ENCODE results near the gene SLC41A1. TPM values are rescaled to one million over a fixed set of nuclear protein-coding genes. Genes with fewer than 3 reads are reported as not detected.
A peak's percentile ranks its signal among the peaks of the same experiment; 100 is the strongest.

SLC41A1 gene
- total and polyA plus RNA-seq, 4 experiments from 2014 or later = 9.1 to 26.3 (median 20.2) TPM

- POLR2A ChIA-PET (ENCODE audit: partially characterized antibody) = no interaction called here
- no peak for DNase-seq
Measured at GRCh38 chr1:205851993-205852392, 39.0 kb upstream of the SLC41A1 start.

GRCh38 chr1:205849619-205850355, 36.8 kb upstream of the SLC41A1 start, which contains the start of gene PM20D1:
TSS of gene PM20D1 (minus strand) at chr1:205850132. CDS start at chr1:205850072, 60 bp downstream.
- CTCF ChIA-PET (ENCODE audit: partially characterized antibody) = interaction anchor here (1.0 to 1.9 kb wide), 4 partner anchors 9 to 127 kb away, joined by 3 to 9 read pairs (median 4); no protein-coding TSS in a partner anchor
- Histone ChIP-seq H3K27me3 (ENCODE audit: insufficient read depth, low read length) (no peaks in the 10 kb centered on the region), H3K4me1 (ENCODE audit: insufficient read depth, low read length) (no peaks in the 10 kb centered on the region), H3K4me3 (ENCODE audit: low read length in 2 of 2) (peak within 1 kb of the TSS in 1 of 2 donors; percentile 28), H3K9me3 (ENCODE audit: control insufficient read depth in 1 of 2, low read length in 2 of 2) (no peaks in the 10 kb centered on the region), H3K36me3 (ENCODE audit: insufficient read depth, low read length) (no peaks in the 10 kb centered on the region), H3K27ac (ENCODE audit: low read depth, low read length) (no peak within 1 kb of the TSS)
- intact Hi-C loops (cut with micrococcal nuclease) = loop anchor here (1.0 kb wide), 1 partner anchor 36 kb away; the partner anchor contains the start of gene SLC41A1
- peaks cover 0 to 2% (median 0%) of the 10 kb centered on the region in 8 donors for H3K9me3 Mint-ChIP-seq
- DNase-seq = peak; percentile 82 to 93 (median 89)
- POLR2A ChIA-PET (ENCODE audit: partially characterized antibody) = interaction anchor here (1.4 to 1.8 kb wide), 7 partner anchors 9 to 100 kb away, joined by 4 to 9 read pairs (median 6); partner anchors contain the start of genes NUCKS1, RAB29 and SLC41A1
- no peaks in the 10 kb centered on the region for H3K27me3 Mint-ChIP-seq
- H3K36me3 Mint-ChIP-seq = peaks cover 2 to 4% of the 10 kb centered on the region in 2 donors
- H3K4me3 Mint-ChIP-seq = peak within 1 kb of the TSS; percentile 91 to 96 (median 93)
- peaks cover 7 to 16% (median 8%) of the 10 kb centered on the region in 4 donors for H3K4me1 Mint-ChIP-seq
- peak within 1 kb of the TSS; percentile 70 to 98 (median 94) for H3K27ac Mint-ChIP-seq

More at GRCh38 chr1:205851993-205852392, 39.0 kb upstream of the SLC41A1 start:
- Mint-ChIP-seq H3K27ac (no peak overlapping the region), H3K27me3 (no peaks in the 10 kb centered on the region), H3K36me3 (peaks cover 0 to 2% of the 10 kb centered on the region in 2 donors), H3K9me3 (peaks cover 3 to 18% (median 12%) of the 10 kb centered on the region in 8 donors), H3K4me1 (peaks cover 7 to 16% (median 8%) of the 10 kb centered on the region in 4 donors), H3K4me3 (no peak overlapping the region)
- Histone ChIP-seq H3K4me1 (ENCODE audit: insufficient read depth, low read length) (no peaks in the 10 kb centered on the region), H3K9me3 (ENCODE audit: control insufficient read depth in 1 of 2, low read length in 2 of 2) (no peaks in the 10 kb centered on the region), H3K27me3 (ENCODE audit: insufficient read depth, low read length) (no peaks in the 10 kb centered on the region), H3K4me3 (ENCODE audit: low read length in 2 of 2) (no peak overlapping the region), H3K36me3 (ENCODE audit: insufficient read depth, low read length) (no peaks in the 10 kb centered on the region), H3K27ac (ENCODE audit: low read depth, low read length) (no peak overlapping the region)
- intact Hi-C loops (cut with micrococcal nuclease) = no loop called here
- CTCF ChIA-PET (ENCODE audit: partially characterized antibody) = no interaction called here

- Mint-ChIP-seq H3K27ac (peak overlapping the region in 2 of 7 donors; percentile 22 to 60), H3K4me3 (no peak overlapping the region), H3K4me1 (no peaks in the 10 kb centered on the region), H3K27me3 (no peaks in the 10 kb centered on the region), H3K36me3 (peaks cover 4 to 12% of the 10 kb centered on the region in 2 donors), H3K9me3 (no peaks in the 10 kb centered on the region)
- Histone ChIP-seq H3K9me3 (ENCODE audit: control insufficient read depth in 1 of 2, low read length in 2 of 2) (no peaks in the 10 kb centered on the region), H3K4me1 (ENCODE audit: insufficient read depth, low read length) (no peaks in the 10 kb centered on the region), H3K36me3 (ENCODE audit: insufficient read depth, low read length) (no peaks in the 10 kb centered on the region), H3K27me3 (ENCODE audit: insufficient read depth, low read length) (no peaks in the 10 kb centered on the region), H3K27ac (ENCODE audit: low read depth, low read length) (no peak overlapping the region), H3K4me3 (ENCODE audit: low read length in 2 of 2) (no peak overlapping the region)
- intact Hi-C loops (cut with micrococcal nuclease) = no loop called here
- POLR2A ChIA-PET (ENCODE audit: partially characterized antibody) = no interaction called here
- no peak for DNase-seq
- CTCF ChIA-PET (ENCODE audit: partially characterized antibody) = no interaction called here
Measured at GRCh38 chr1:205843036-205843859, 30.2 kb upstream of the SLC41A1 start.

GRCh38 chr1:205842229-205842628, 29.2 kb upstream of the SLC41A1 start:
- CTCF ChIA-PET (ENCODE audit: partially characterized antibody) = no interaction called here
- Histone ChIP-seq H3K9me3 (ENCODE audit: control insufficient read depth in 1 of 2, low read length in 2 of 2) (no peaks in the 10 kb centered on the region), H3K27me3 (ENCODE audit: insufficient read depth, low read length) (no peaks in the 10 kb centered on the region), H3K36me3 (ENCODE audit: insufficient read depth, low read length) (no peaks in the 10 kb centered on the region), H3K4me1 (ENCODE audit: insufficient read depth, low read length) (no peaks in the 10 kb centered on the region), H3K27ac (ENCODE audit: low read depth, low read length) (no peak overlapping the region), H3K4me3 (ENCODE audit: low read length in 2 of 2) (no peak overlapping the region)
- Mint-ChIP-seq H3K4me1 (no peaks in the 10 kb centered on the region), H3K9me3 (no peaks in the 10 kb centered on the region), H3K27me3 (no peaks in the 10 kb centered on the region), H3K36me3 (peaks cover 4 to 12% of the 10 kb centered on the region in 2 donors), H3K4me3 (no peak overlapping the region), H3K27ac (no peak overlapping the region)
- no peak for DNase-seq
- POLR2A ChIA-PET (ENCODE audit: partially characterized antibody) = no interaction called here
- intact Hi-C loops (cut with micrococcal nuclease) = no loop called here

GRCh38 chr1:205840146-205840923, 27.3 kb upstream of the SLC41A1 start:
- intact Hi-C loops (cut with micrococcal nuclease) = no loop called here
- Histone ChIP-seq H3K27ac (ENCODE audit: low read depth, low read length) (no peak overlapping the region), H3K4me3 (ENCODE audit: low read length in 2 of 2) (no peak overlapping the region), H3K9me3 (ENCODE audit: control insufficient read depth in 1 of 2, low read length in 2 of 2) (no peaks in the 10 kb centered on the region), H3K36me3 (ENCODE audit: insufficient read depth, low read length) (no peaks in the 10 kb centered on the region), H3K4me1 (ENCODE audit: insufficient read depth, low read length) (no peaks in the 10 kb centered on the region), H3K27me3 (ENCODE audit: insufficient read depth, low read length) (no peaks in the 10 kb centered on the region)
- no peak for DNase-seq
- ChIA-PET CTCF (ENCODE audit: partially characterized antibody) (interaction anchor here (0.8 kb wide), 1 partner anchor 33 kb away, joined by 3 read pairs; no protein-coding TSS in a partner anchor), POLR2A (ENCODE audit: partially characterized antibody) (no interaction called here)
- Mint-ChIP-seq H3K9me3 (peaks cover 0 to 1% (median 0%) of the 10 kb centered on the region in 8 donors), H3K36me3 (peaks cover 4 to 16% of the 10 kb centered on the region in 2 donors), H3K27ac (peak overlapping the region in 1 of 7 donors; percentile 4), H3K4me3 (no peak overlapping the region), H3K4me1 (no peaks in the 10 kb centered on the region), H3K27me3 (no peaks in the 10 kb centered on the region)

- CTCF ChIA-PET (ENCODE audit: partially characterized antibody) = no interaction called here
- intact Hi-C loops (cut with micrococcal nuclease) = no loop called here
- H3K4me1 Mint-ChIP-seq = no peaks in the 10 kb centered on the region
- H3K27ac Mint-ChIP-seq = no peak overlapping the region
- H3K9me3 ChIP-seq (ENCODE audit: control insufficient read depth in 1 of 2, low read length in 2 of 2) = no peaks in the 10 kb centered on the region
- no peaks in the 10 kb centered on the region for H3K4me1 ChIP-seq (ENCODE audit: insufficient read depth, low read length)
- no peaks in the 10 kb centered on the region for H3K27me3 Mint-ChIP-seq
- no peaks in the 10 kb centered on the region for H3K36me3 ChIP-seq (ENCODE audit: insufficient read depth, low read length)
- H3K36me3 Mint-ChIP-seq = peaks cover 0 to 8% of the 10 kb centered on the region in 2 donors
- no peak overlapping the region for H3K4me3 ChIP-seq (ENCODE audit: low read length in 2 of 2)
- no peaks in the 10 kb centered on the region for H3K27me3 ChIP-seq (ENCODE audit: insufficient read depth, low read length)
- no peak overlapping the region for H3K27ac ChIP-seq (ENCODE audit: low read depth, low read length)
- POLR2A ChIA-PET (ENCODE audit: partially characterized antibody) = interaction anchor here (0.6 to 1.7 kb wide), 2 partner anchors 12 to 98 kb away, joined by 3 to 5 read pairs; partner anchors contain the start of gene PM20D1
- peaks cover 0 to 1% (median 0%) of the 10 kb centered on the region in 8 donors for H3K9me3 Mint-ChIP-seq
- no peak overlapping the region for H3K4me3 Mint-ChIP-seq
- no peak for DNase-seq
Measured at GRCh38 chr1:205837382-205837970, 24.5 kb upstream of the SLC41A1 start.
